ENCODE results near the gene SMYD5. TPM values are rescaled to one million over a fixed set of nuclear protein-coding genes. Genes with fewer than 3 reads are reported as not detected.
"Not testable (repeated sequence)": the region's sequence is repeated elsewhere in the genome, so short reads cannot be mapped to it uniquely, and the experiment has no call there.

SMYD5 gene
- total and polyA plus RNA-seq, 10 donors, result 12.3 to 27.1 (median 17.8) TPM

GRCh38 chr2:73259704-73260337, 45.8 kb downstream of the SMYD5 start:
- no peak overlapping the region for H3K27ac ChIP-seq
- DNase-seq, result no peak
- no peak for TF ChIP-seq CTCF (IDR thresholded peaks at IDR 0.05 in 8 of 11, conservative IDR thresholded peaks at IDR 0.05 in 3 of 11)
- TF ChIP-seq POLR2AphosphoS5 (IDR thresholded peaks at IDR 0.05), result no peak
- no peak for TF ChIP-seq POLR2A (IDR thresholded peaks at IDR 0.05)
- peaks cover 0 to 6% (median 0%) of the 10 kb centered on the region in 6 donors for H3K4me1 ChIP-seq
- intact Hi-C loops (cut with DNase I; ENCODE audit: low total_unique reads), result no loop called here
- peaks cover 0 to 67% (median 16%) of the 10 kb centered on the region in 6 donors for H3K36me3 ChIP-seq
- no peaks in the 10 kb centered on the region for H3K9me3 ChIP-seq
- H3K27me3 ChIP-seq (replicated peaks in 1 of 7), result no peaks in the 10 kb centered on the region
- H3K4me3 ChIP-seq, result no peak overlapping the region
- WGBS, 5 donors, result 74 to 91% (median 77%) methylated on average over 4 of the region's 4 CpGs

GRCh38 chr2:73260338-73260984, 46.4 kb downstream of the SMYD5 start:
- intact Hi-C loops (cut with DNase I; ENCODE audit: low total_unique reads), result no loop called here
- 64 to 74% (median 66%) methylated on average over 14 to 17 of the region's 17 CpGs for WGBS, 5 donors
- no peaks in the 10 kb centered on the region for H3K27me3 ChIP-seq (replicated peaks in 1 of 7)
- peaks cover 0 to 6% (median 0%) of the 10 kb centered on the region in 6 donors for H3K4me1 ChIP-seq
- TF ChIP-seq CTCF (IDR thresholded peaks at IDR 0.05 in 8 of 11, conservative IDR thresholded peaks at IDR 0.05 in 3 of 11) (peak in 2 of 11 experiments; percentile 8 to 20), POLR2A (IDR thresholded peaks at IDR 0.05) (no peak), POLR2AphosphoS5 (IDR thresholded peaks at IDR 0.05) (no peak)
- no peak overlapping the region for H3K4me3 ChIP-seq
- H3K36me3 ChIP-seq, result peaks cover 0 to 67% (median 9%) of the 10 kb centered on the region in 6 donors
- no peak for DNase-seq
- H3K9me3 ChIP-seq, result no peaks in the 10 kb centered on the region
- no peak overlapping the region for H3K27ac ChIP-seq

DNA sequence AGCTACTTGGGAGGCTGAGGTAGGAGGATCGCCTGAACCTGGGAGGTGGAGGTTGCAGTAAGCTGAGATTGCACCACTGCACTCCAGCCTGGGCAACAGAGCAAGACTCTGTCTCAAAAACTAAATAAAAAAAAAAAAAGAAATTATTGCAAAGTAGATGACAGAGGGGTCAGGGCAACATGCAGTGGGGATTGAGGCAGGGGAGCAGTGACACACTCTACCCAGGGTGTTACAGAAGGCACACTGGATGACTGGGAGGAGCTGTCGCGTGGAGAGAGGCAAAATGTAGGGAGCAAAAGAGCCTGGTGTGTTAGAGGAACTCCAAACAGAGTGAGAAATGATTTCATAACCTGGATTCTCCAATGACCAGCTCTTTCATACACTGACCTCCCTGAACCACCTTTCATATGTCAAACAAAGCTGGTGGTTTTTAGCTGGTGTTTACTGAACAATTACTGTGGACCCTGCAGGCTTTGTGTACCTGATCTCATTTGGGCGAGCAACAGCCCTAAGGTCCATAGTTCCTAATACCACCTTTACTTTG, 48.1 kb downstream of the SMYD5 start:
- Histone ChIP-seq H3K4me3 (no peak overlapping the region), H3K27me3 (replicated peaks in 1 of 7) (peaks cover 0 to 7% (median 0%) of the 10 kb centered on the region in 7 donors), H3K27ac (no peak overlapping the region), H3K9me3 (no peaks in the 10 kb centered on the region), H3K36me3 (peaks cover 0 to 75% (median 9%) of the 10 kb centered on the region in 6 donors), H3K4me1 (peaks cover 0 to 6% (median 0%) of the 10 kb centered on the region in 6 donors)
- TF ChIP-seq POLR2AphosphoS5 (IDR thresholded peaks at IDR 0.05) (no peak), CTCF (IDR thresholded peaks at IDR 0.05 in 8 of 11, conservative IDR thresholded peaks at IDR 0.05 in 3 of 11) (no peak), POLR2A (IDR thresholded peaks at IDR 0.05) (no peak)
- intact Hi-C loops (cut with DNase I; ENCODE audit: low total_unique reads), result no loop called here
- no peak for DNase-seq
- 88 to 94% (median 91%) methylated on average over 4 of the region's 4 CpGs for WGBS, 5 donors

GRCh38 chr2:73262691-73263429, 48.8 kb downstream of the SMYD5 start:
- not testable (repeated sequence) for DNase-seq

More at GRCh38 chr2:73262691-73263429, 48.8 kb downstream of the SMYD5 start:
- H3K4me1 ChIP-seq; H3K4me3 ChIP-seq; intact Hi-C loops (cut with DNase I; ENCODE audit: low total_unique reads); H3K27me3 ChIP-seq (replicated peaks in 1 of 7); H3K9me3 ChIP-seq; H3K27ac ChIP-seq: not testable (repeated sequence)
- H3K36me3 ChIP-seq, result peaks cover 0 to 75% (median 9%) of the 10 kb centered on the region in 6 donors
- 87 to 96% (median 91%) methylated on average over 16 to 18 of the region's 18 CpGs for WGBS, 5 donors
